ENCODE measurements around the gene CRTC3. TPM values are rescaled to one million over a fixed set of nuclear protein-coding genes. Genes with fewer than 3 reads are reported as not detected.

Gene CRTC3
- total RNA-seq, 2 donors from 2014 or later, result 10.5 to 13.0 TPM

DNA sequence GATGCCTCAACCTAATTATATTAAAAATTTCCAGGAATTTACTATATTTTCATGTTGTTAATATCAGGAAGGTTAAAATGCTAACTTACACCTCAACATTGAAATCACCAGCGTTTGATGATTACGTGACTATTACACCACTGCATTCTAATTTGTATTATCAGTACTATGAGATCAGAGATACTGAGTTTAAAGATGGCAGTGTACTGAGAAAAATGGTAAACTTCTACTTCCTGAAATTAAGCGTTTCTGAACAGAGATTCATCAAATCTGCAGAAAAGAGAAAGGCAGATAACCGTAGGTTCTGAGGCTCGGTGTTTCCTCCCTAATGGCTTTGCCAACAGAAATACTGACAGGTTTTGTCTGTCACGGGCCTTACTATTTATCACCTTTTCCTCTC lies 69.9 kb downstream of the CRTC3 start:
- Histone ChIP-seq H3K4me1 (peaks cover 10% of the 10 kb centered on the region), H3K36me3 (replicated peaks in 1 of 2; ENCODE audit: insufficient read depth in 1 of 2, low read depth in 2 of 2) (peaks cover 0 to 2% of the 10 kb centered on the region in 2 donors), H3K27me3 (no peaks in the 10 kb centered on the region), H3K4me3 (no peak overlapping the region), H3K9me3 (no peaks in the 10 kb centered on the region), H3K27ac (no peak overlapping the region)
- WGBS, 2 donors, result 69 to 81% methylated on average over 6 of the region's 6 CpGs
- ATAC-seq (no peak), DNase-seq (no peak)
- intact Hi-C loops (cut with DNase I), result no loop called here
- TF ChIP-seq POLR2A (IDR thresholded peaks at IDR 0.05), result no peak
- TF ChIP-seq, protein P1, sequence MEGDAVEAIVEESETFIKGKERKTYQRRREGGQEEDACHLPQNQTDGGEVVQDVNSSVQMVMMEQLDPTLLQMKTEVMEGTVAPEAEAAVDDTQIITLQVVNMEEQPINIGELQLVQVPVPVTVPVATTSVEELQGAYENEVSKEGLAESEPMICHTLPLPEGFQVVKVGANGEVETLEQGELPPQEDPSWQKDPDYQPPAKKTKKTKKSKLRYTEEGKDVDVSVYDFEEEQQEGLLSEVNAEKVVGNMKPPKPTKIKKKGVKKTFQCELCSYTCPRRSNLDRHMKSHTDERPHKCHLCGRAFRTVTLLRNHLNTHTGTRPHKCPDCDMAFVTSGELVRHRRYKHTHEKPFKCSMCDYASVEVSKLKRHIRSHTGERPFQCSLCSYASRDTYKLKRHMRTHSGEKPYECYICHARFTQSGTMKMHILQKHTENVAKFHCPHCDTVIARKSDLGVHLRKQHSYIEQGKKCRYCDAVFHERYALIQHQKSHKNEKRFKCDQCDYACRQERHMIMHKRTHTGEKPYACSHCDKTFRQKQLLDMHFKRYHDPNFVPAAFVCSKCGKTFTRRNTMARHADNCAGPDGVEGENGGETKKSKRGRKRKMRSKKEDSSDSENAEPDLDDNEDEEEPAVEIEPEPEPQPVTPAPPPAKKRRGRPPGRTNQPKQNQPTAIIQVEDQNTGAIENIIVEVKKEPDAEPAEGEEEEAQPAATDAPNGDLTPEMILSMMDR (IDR thresholded peaks at IDR 0.05), result no peak

DNA sequence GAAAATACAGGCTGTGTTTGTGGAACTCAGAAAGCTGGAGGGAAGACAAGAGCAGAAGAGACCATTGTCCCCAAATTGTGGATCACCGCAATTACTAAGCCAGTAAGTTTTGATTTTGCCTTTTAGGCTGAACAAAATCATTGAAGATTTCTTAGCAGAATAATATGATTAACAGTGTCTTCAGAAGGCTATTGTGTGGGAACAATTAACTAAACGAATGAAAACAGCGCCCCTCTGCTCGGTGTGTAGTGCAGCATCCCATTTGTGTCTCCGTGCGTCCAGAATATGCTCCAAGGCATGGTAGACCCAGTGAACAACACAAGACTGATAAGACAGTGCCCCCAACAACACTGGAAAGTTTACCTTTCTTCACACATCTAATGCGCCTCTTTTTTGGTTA lies 71.2 kb downstream of the CRTC3 start:
- Histone ChIP-seq H3K4me3 (no peak overlapping the region), H3K9me3 (no peaks in the 10 kb centered on the region), H3K27me3 (no peaks in the 10 kb centered on the region), H3K4me1 (peaks cover 7% of the 10 kb centered on the region), H3K27ac (no peak overlapping the region), H3K36me3 (replicated peaks in 1 of 2; ENCODE audit: insufficient read depth in 1 of 2, low read depth in 2 of 2) (peaks cover 0 to 2% of the 10 kb centered on the region in 2 donors)
- intact Hi-C loops (cut with DNase I), result no loop called here
- DNase-seq, result no peak
- 93 to 95% methylated on average over 7 of the region's 7 CpGs for WGBS, 2 donors
- TF ChIP-seq, protein P1 (IDR thresholded peaks at IDR 0.05), result no peak
- TF ChIP-seq POLR2A (IDR thresholded peaks at IDR 0.05), result no peak
- ATAC-seq, result no peak

DNA sequence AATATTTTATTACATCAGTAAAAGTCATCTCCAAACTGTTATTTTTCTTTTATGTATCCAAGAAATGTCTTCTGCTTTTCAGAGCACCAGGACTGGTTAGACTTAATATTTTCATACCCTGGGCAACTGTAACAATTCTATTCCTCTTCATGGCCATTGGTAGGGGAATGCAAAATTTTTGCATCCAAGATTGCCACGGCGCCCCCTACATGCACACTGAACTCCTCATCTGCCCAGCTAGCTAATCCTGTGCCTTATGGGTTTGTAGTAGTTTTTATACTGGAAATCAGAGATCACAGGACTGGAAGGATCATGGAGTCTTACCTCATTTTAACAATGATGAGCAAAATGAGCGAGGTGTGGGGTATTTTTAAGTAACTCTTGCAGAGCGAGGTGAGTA lies 74.2 kb downstream of the CRTC3 start:
- TF ChIP-seq, protein P1 (IDR thresholded peaks at IDR 0.05), result peak in 5 of 7 experiments; percentile 18 to 36 (median 29)
- no peak for TF ChIP-seq POLR2A (IDR thresholded peaks at IDR 0.05)
- H3K36me3 ChIP-seq (replicated peaks in 1 of 2; ENCODE audit: insufficient read depth in 1 of 2, low read depth in 2 of 2), result peaks cover 0 to 2% of the 10 kb centered on the region in 2 donors
- H3K4me3 ChIP-seq, result no peak overlapping the region

DNA sequence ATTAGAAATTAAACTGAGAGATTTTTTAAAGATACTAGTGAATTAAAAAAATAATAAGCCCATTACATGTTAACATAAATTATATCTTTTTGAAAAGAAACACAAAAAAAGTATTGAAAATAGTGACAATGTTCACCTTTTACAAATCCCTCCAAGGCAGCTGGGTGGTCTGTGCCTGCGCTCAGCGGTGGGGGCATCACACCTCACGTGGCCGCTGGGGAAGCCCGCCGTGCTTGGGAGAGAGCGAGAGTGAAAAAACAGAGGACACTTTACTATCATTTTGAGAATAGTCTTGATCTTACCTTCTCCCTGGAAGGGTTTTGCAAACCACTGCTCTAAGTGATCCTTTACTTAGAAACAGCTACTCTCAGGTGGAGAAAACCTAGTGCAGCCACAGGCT lies 76.9 kb downstream of the CRTC3 start:
- no peak overlapping the region for H3K4me3 ChIP-seq
- H3K9me3 ChIP-seq, result no peaks in the 10 kb centered on the region
- no peak for ATAC-seq
- no peaks in the 10 kb centered on the region for H3K27me3 ChIP-seq
- intact Hi-C loops (cut with DNase I), result no loop called here
- no peaks in the 10 kb centered on the region for H3K36me3 ChIP-seq (replicated peaks in 1 of 2; ENCODE audit: insufficient read depth in 1 of 2, low read depth in 2 of 2)
- WGBS, 2 donors, result 93 to 96% methylated on average over 7 of the region's 7 CpGs
- no peak for TF ChIP-seq POLR2A (IDR thresholded peaks at IDR 0.05)
- TF ChIP-seq, protein P1 (IDR thresholded peaks at IDR 0.05), result no peak
- no peak for DNase-seq
- H3K4me1 ChIP-seq, result no peaks in the 10 kb centered on the region
- H3K27ac ChIP-seq, result no peak overlapping the region

More for the DNA sequence above, 74.2 kb downstream of the CRTC3 start:
- WGBS, 2 donors, result 87 to 91% methylated on average over 4 of the region's 4 CpGs
- Histone ChIP-seq H3K27me3 (no peaks in the 10 kb centered on the region), H3K9me3 (no peaks in the 10 kb centered on the region), H3K4me1 (no peaks in the 10 kb centered on the region), H3K27ac (no peak overlapping the region)
- peak in 3 of 4 donors; percentile 35 to 50 (median 49) for DNase-seq
- intact Hi-C loops (cut with DNase I), result no loop called here
- no peak for ATAC-seq

DNA sequence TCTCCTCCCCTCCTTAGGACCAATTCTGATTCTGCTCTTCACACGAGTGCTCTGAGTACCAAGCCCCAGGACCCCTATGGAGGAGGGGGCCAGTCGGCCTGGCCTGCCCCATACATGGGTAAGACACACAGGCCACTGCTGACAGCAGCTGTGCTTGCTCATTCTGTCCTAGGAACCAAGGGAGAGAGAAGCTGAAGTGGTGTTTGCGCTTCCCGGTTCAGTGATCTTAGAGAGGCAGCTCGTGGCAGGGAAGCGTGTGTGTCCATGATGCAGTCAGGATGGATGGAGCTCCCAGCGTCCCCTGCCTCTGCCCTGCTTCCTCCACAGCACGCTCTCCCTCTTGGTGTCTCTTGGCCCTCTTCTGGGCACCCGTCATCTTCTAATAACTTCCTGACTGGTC lies 77.6 kb downstream of the CRTC3 start:
- DNase-seq (peak in 3 of 4 donors; percentile 19 to 32 (median 31)), ATAC-seq (no peak)
- Histone ChIP-seq H3K4me1 (no peaks in the 10 kb centered on the region), H3K27ac (no peak overlapping the region), H3K4me3 (no peak overlapping the region), H3K36me3 (replicated peaks in 1 of 2; ENCODE audit: insufficient read depth in 1 of 2, low read depth in 2 of 2) (no peaks in the 10 kb centered on the region), H3K9me3 (no peaks in the 10 kb centered on the region), H3K27me3 (no peaks in the 10 kb centered on the region)
- intact Hi-C loops (cut with DNase I), result no loop called here
- TF ChIP-seq, protein P1 (IDR thresholded peaks at IDR 0.05), result no peak
- no peak for TF ChIP-seq POLR2A (IDR thresholded peaks at IDR 0.05)
- 80 to 85% methylated on average over 9 of the region's 9 CpGs for WGBS, 2 donors
